DMS53 (cell line): ENCODE measurements around the gene BAIAP2L1.

Experiments
- DNase-seq: peaks from one replicate; lab custom pipeline; 2025; lab: John Stamatoyannopoulos, UW

Gene BAIAP2L1

DNA sequence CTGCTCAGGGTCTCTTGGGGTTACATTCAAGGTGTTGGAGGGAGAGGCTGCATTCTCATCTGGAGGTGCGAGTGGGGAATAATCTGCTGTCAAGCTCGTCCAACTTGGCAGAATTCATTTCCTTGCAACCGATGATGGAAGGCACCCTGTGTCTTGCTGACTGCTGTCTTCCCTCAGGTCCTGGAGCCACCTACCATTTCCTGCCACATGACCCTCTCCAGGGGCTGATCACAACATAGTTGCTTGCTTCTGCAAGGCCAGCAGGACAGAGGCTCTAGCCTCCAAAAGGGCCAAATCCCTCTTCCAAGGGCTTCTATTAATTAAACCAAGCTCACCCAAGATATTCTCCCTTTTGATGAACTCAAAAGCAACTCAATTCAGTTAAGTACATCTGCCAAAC, 133.6 kb downstream of the BAIAP2L1 start:
- no peak for DNase-seq

- DNase-seq: peak; percentile 60
Measured at GRCh38 chr7:98266840-98267239, 134.1 kb downstream of the BAIAP2L1 start.

DNA sequence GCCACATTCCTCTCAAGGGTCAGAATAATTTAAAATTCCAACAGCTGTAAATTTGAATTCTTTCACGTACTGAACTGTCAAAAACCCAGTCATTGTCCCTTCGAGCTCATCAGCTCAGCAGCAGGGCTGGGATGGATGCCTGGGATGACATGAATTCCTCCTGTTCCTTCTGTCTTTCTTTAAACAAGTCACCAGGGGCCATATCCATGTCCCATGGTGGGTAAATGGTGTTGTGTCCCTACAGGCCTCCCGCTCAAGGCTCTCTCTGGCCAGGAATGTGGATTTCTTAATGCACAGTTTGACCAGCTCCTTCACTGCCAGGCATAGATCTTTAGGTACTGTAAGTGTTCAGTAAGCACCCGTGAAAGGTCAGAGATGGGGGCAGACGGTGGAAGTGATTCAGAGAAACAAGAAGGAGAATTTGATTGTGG, 135.0 kb downstream of the BAIAP2L1 start:
- no peak for DNase-seq

DNA sequence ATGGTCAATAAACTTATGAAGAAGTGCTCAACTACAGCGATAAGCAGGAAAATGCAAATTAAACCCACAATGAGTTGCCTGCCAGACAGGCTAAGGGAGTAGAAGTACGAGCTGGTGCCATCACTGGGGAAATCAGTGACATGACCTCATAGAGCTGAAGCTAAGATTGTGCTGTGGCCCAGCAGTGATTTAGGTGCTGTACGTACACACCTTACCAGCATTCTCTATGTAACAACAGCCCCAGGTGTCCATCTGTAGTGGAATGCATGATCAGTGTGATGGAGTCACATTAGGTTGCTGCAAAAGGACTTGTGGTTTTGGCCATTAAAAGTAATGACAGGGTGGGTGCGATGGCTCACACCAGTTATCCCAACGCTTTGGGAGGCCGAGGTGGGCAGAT, 143.2 kb downstream of the BAIAP2L1 start:
- DNase-seq: no peak

DNA sequence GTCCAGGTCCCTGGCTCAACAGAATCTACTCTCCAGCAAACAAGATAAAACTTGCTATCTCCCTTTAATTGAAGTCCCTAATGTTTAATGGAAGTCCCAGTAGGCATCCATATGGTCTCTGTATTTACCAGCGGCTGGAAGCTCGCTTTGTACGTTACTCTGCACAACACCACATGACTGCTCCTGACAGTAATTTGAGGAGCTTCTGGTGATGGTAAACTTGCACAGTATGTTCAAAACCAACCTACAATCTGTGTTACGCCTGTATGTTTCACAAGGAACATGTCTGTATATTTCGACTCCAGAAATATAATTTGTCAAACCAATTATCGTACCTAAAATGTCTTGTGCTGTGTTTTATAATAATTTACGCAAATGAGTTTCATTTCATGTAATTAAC, 144.5 kb downstream of the BAIAP2L1 start:
- no peak for DNase-seq

GRCh38 chr7:98254951-98255610, 145.8 kb downstream of the BAIAP2L1 start:
- DNase-seq: no peak

- DNase-seq: no peak
Measured at GRCh38 chr7:98254516-98254915, 146.4 kb downstream of the BAIAP2L1 start.

DNA sequence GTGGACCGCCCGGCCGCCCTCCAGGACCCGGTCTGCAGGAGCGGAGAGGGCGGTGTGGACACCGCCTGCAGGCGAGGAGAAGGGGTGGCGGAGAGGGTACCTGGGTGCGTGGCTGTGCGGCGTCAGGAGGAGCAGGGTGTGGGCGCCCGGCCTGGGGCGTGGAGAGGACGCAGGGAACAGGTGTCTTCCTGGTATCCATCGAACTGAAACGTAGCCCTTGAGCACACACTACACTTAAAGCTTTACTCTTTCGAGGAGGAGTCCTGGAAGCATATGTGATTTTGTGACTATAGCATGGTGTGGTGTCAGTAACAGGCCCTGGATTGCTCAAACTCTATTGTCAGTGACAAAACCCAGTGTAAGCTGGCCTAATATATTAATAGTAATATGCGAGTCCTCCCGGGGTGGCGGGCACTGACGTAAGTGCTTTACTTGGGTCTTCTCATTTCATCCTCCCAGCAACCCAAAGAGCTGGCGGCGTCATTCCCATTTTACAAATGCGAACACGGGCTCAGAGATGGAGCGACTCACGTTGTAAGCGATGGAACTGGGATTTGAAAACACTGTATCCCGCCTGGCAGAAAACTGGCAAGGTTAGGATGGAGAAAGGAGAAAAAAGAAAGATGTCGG, 148.3 kb downstream of the BAIAP2L1 start:
- DNase-seq: peak; percentile 88

DNA sequence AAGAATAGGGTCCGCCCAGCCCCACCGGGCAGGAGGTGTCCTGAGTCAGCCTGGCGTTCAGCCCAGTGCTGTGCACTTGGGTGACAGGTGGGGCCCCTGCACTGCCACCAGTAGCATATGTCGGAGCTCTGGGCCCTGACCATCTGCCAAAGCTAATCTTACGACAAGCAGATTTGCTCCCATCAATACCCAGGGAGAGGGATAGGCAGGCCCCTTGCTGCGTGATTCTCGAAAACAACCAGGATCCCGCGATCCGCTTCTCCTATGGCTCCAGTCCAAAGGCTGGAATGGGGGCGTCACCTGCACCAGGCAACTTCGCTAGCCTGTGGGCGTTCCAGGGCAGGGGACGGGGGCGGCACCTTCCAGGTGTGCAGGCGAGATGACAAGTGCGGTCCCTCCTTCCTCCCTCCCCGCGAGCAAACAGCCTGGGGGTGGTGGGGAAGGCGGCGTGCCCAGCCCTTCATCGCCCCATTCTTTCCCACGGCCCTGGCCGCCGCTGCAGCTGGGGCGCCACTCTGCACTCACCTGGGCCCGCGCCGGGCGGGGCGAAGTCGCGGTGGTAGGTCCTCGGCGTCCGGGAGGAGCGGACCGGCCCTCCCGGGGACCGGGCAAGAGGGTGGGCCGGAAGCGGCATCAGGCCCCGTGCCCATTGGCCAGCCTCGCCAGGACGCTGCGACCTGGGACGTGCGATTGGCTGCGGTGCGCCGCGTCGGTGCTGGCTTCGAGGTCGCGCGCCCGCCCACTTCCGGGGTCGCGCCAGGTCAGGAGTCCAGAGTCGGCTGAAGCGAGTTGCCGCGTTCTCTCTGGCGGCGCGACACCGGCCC, 149.1 kb downstream of the BAIAP2L1 start, which contains the start of gene TECPR1:
TECPR1 (minus strand) TSS at position 632 of the 824 bp plus-strand sequence. CDS start 6,086 bp downstream, outside the sequence.
- peak; percentile 99 for DNase-seq

- DNase-seq: no peak
Measured at GRCh38 chr7:98251231-98251600, 149.7 kb downstream of the BAIAP2L1 start.

DNA sequence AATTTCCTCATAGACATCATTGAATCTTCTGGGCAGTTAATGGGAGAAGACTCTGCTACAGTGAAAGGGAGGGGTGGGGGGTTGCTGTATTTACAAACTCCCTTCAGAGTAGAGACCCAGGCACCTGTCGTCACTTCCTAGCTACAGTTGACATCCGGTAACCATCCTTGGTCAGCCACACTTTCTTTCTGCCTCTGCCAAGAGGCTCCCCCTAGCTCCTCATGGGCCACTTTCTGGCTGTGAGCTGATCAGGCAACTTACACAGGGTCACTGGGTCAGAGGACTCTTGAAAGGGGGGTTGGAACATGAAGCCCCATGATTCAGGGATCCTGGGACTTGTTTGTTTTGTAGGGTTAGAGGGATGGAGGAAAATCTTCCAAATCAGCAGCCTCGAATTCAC, 150.1 kb downstream of the BAIAP2L1 start:
- DNase-seq: peak; percentile 78

GRCh38 chr7:98249106-98249505, 151.8 kb downstream of the BAIAP2L1 start:
- DNase-seq: peak; percentile 19

GRCh38 chr7:98248156-98248555, 152.7 kb downstream of the BAIAP2L1 start:
- no peak for DNase-seq

DNA sequence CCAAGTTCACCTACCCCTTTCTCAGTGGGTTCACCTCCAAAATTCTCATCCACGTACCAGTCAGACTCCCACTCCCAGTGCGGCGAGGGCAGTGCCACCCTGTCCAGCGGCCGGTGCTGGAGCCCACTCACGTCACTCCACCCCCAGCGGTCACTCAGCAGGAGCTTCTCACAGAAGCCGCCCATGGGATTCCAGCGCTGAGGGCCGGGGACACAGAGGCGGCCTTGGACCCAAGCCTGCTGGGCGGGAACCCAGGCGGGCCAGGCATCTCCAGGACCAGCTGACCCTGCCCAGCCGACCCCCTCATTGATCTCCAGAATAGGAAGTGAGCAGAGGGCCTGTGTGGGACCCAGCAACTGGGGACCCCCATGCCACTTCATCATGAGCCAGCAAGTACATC, 156.0 kb downstream of the BAIAP2L1 start:
- no peak for DNase-seq

GRCh38 chr7:98242934-98243333, 158.0 kb downstream of the BAIAP2L1 start:
- no peak for DNase-seq

DNA sequence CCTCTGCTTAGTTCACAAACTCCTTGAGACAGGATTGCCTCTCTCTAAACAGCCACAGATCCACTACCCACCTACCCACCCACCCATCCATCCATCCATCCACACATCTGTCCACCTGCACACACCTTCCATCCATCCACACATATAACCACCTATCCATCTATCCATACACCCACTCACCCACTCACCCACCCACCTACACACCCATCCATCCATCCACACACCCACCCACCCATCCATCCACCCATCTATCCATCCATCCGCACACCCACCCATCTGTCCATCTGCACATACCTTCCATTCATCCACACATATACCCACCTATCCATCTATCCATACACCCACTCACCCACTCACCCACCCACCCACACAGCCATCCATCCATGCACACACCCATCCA, 158.5 kb downstream of the BAIAP2L1 start:
- no peak for DNase-seq

GRCh38 chr7:98241674-98242241, 159.1 kb downstream of the BAIAP2L1 start:
- no peak for DNase-seq
